HCT116 (cell line): ENCODE results near the gene CENPU. TPM values are rescaled to one million over a fixed set of nuclear protein-coding genes. Genes with fewer than 3 reads are reported as not detected.

ENCODE experiments used
- ATAC-seq: fragments of 200-7000 bp; cut with Tn5 transposase; 2 replicates; pipeline ENCODE4 v1.9.1; 2020; ENCODE audit warnings: mild to moderate bottlenecking, moderate library complexity
- BruUV-seq: library from RNA; stranded (reverse); fragments of 400-500 nt; replicated peaks from 2 replicates; lab custom pipeline; 2021; lab: Mats Ljungman, UMichigan
- CTCF ChIA-PET: fragments of 300-600 bp; sonication (Branson Sonifier 250); formaldehyde crosslinking; loops from one replicate; lab custom pipeline; 2021; ENCODE audit warnings: antibody characterized with exemption; lab: Charles Lee
- POLR2A ChIA-PET: fragments of 300-600, 350-600 bp; sonication (Branson Sonifier 250); formaldehyde crosslinking; loops from one replicate; lab custom pipeline; 2021; ENCODE audit warnings: antibody characterized with exemption; lab: Charles Lee
- RAD21 ChIA-PET, 2 experiments: fragments of 300-600 bp; sonication (Branson Sonifier 250); formaldehyde crosslinking; loops; one replicate each; lab custom pipeline; 2023; ENCODE audit warnings: low total read pairs in 2 of 2; ENCODE audit not compliant: uncharacterized antibody in 2 of 2, unreplicated experiment in 2 of 2, low non-redundant PET in 1 of 2; lab: Charles Lee
- DNase-seq: peaks from one replicate; pipeline ENCODE4 v3.0.0-alpha.2; 2010; ENCODE audit warnings: low read depth, low spot score
- H2AFZ ChIP-seq: fragments of 200-600 bp; shearing (Covaris generic), sonication (generic); 2 replicates; pipeline ENCODE4 v1.6.1; 2017; ENCODE audit warnings: low read depth, mixed run types, mixed read lengths, antibody characterized with exemption, low read length; ENCODE audit not compliant: poor library complexity, severe bottlenecking
- H3K27ac ChIP-seq: 2 replicates; pipeline ENCODE4 v1.5.1; 2012; ENCODE audit warnings: low read depth, low read length
- H3K27me3 ChIP-seq: fragments of 200-600 bp; sonication (generic); 2 replicates; pipeline ENCODE4 v1.6.1; 2016; ENCODE audit warnings: mixed run types, low read length, mixed read lengths; ENCODE audit not compliant: insufficient read depth
- H3K36me3 ChIP-seq, 2 experiments: fragments of 200-500 bp in 1 of 2; fragments of 200-600 bp in 1 of 2; sonication (Bioruptor generic) in 1 of 2; sonication (generic) in 1 of 2; 2 replicates each; pipeline versions ENCODE4 v1.5.1 to v1.6.1; 2014 to 2016; ENCODE audit warnings: low read length in 2 of 2, inconsistent platforms in 1 of 2, mixed read lengths in 1 of 2, mixed run types in 1 of 2; ENCODE audit not compliant: insufficient read depth in 2 of 2, control insufficient read depth in 1 of 2
- H3K4me1 ChIP-seq, 2 experiments: fragments of 200-600 bp in 1 of 2; sonication (generic) in 1 of 2; 2 replicates each; pipeline versions ENCODE4 v1.5.1 to v1.6.1; 2012 to 2017; ENCODE audit warnings: low read length in 2 of 2, inconsistent platforms in 1 of 2, mild to moderate bottlenecking in 1 of 2, mixed read lengths in 1 of 2, mixed run types in 1 of 2, moderate library complexity in 1 of 2; ENCODE audit not compliant: insufficient read depth in 2 of 2, control insufficient read depth in 1 of 2
- H3K4me2 ChIP-seq: fragments of 200-600 bp; sonication (generic); 2 replicates; pipeline ENCODE4 v1.6.1; 2017; ENCODE audit warnings: mixed run types, low read length, mixed read lengths
- H3K4me3 ChIP-seq, 2 experiments: fragments of 200-600 bp in 1 of 2; sonication (generic) in 1 of 2; replicated peaks in 1 of 2; 2 replicates each; pipeline ENCODE4 v1.5.1; 2011 to 2016; ENCODE audit warnings: low read length in 2 of 2, control low read depth in 1 of 2, low read depth in 1 of 2, mild to moderate bottlenecking in 1 of 2, mixed read lengths in 1 of 2, mixed run types in 1 of 2
- H3K79me2 ChIP-seq: fragments of 200-600 bp; sonication (generic); 2 replicates; pipeline ENCODE4 v1.6.1; 2017; ENCODE audit warnings: mild to moderate bottlenecking, mixed run types, low read length, moderate library complexity, mixed read lengths; ENCODE audit not compliant: insufficient read depth
- H3K9ac ChIP-seq: fragments of 200-600 bp; sonication (generic); 2 replicates; pipeline ENCODE4 v1.6.1; 2016; ENCODE audit warnings: low read length, mixed read lengths
- H3K9me2 ChIP-seq: fragments of 200-600 bp; sonication (generic), shearing (Covaris generic); 2 replicates; pipeline ENCODE4 v1.6.1; 2017; ENCODE audit warnings: mixed run types, mild to moderate bottlenecking, moderate library complexity; ENCODE audit not compliant: insufficient read depth
- H3K9me3 ChIP-seq, 2 experiments: fragments of 200-500 bp in 1 of 2; fragments of 200-600 bp in 1 of 2; sonication (Bioruptor generic) in 1 of 2; sonication (generic) in 1 of 2; 2 replicates each; pipeline ENCODE4 v1.6.1; 2014 to 2017; ENCODE audit warnings: low read length in 2 of 2, mixed read lengths in 2 of 2, inconsistent platforms in 1 of 2, low read depth in 1 of 2, mild to moderate bottlenecking in 1 of 2, mixed run types in 1 of 2, moderate library complexity in 1 of 2; ENCODE audit not compliant: control insufficient read depth in 1 of 2, insufficient read depth in 1 of 2
- H4K20me1 ChIP-seq: fragments of 200-600 bp; sonication (generic), shearing (Covaris generic); 2 replicates; pipeline ENCODE4 v1.6.1; 2017; ENCODE audit warnings: mixed run types, mild to moderate bottlenecking, moderate library complexity; ENCODE audit not compliant: insufficient read depth
- ATF3 ChIP-seq: IDR thresholded peaks from 2 replicates; pipeline ENCODE4 v1.6.1; 2012
- CBX3 ChIP-seq: IDR thresholded peaks from 2 replicates; pipeline ENCODE4 v1.6.1; 2012; ENCODE audit warnings: low read depth
- CTCF ChIP-seq, 3 experiments: fragments of 200-600 bp in 1 of 3; sonication (generic) in 1 of 3; IDR thresholded peaks in 2 of 3; conservative IDR thresholded peaks in 1 of 3; 2 replicates each; pipeline ENCODE4 v1.5.1; 2012 to 2017; ENCODE audit warnings: low read depth in 2 of 3, low read length in 2 of 3, antibody characterized with exemption in 1 of 3, borderline replicate concordance in 1 of 3, control low read depth in 1 of 3, mild to moderate bottlenecking in 1 of 3, mixed read lengths in 1 of 3, mixed run types in 1 of 3, moderate library complexity in 1 of 3; ENCODE audit not compliant: insufficient read depth in 1 of 3
- EGR1 ChIP-seq: IDR thresholded peaks from 2 replicates; pipeline ENCODE4 v1.6.1; 2012; ENCODE audit warnings: low read depth
- EZH2 ChIP-seq: fragments of 200-600 bp; sonication (generic); IDR thresholded peaks from 2 replicates; pipeline ENCODE4 v1.6.1; 2017; ENCODE audit warnings: antibody characterized with exemption, mixed run types
- EZH2phosphoT487 ChIP-seq: fragments of 200-600 bp; IDR thresholded peaks from 2 replicates; pipeline ENCODE4 v1.6.1; 2018; ENCODE audit warnings: antibody characterized with exemption, borderline replicate concordance
- FOSL1 ChIP-seq: IDR thresholded peaks from 2 replicates; pipeline ENCODE4 v1.6.1; 2012; ENCODE audit warnings: low read depth
- MAX ChIP-seq: IDR thresholded peaks from 2 replicates; pipeline ENCODE4 v1.6.1; 2012
- POLR2A ChIP-seq: IDR thresholded peaks from 2 replicates; pipeline ENCODE4 v1.7.0; 2011; ENCODE audit warnings: borderline replicate concordance; ENCODE audit not compliant: insufficient read depth, insufficient read length; ENCODE audit errors: extremely low read depth
- SP1 ChIP-seq: IDR thresholded peaks from 2 replicates; pipeline ENCODE4 v1.6.1; 2012; ENCODE audit warnings: low read depth
- TCF7L2 ChIP-seq: IDR thresholded peaks from 2 replicates; pipeline ENCODE4 v1.7.0; 2011; ENCODE audit warnings: borderline replicate concordance, inconsistent platforms; ENCODE audit not compliant: insufficient read depth, insufficient read length; ENCODE audit errors: extremely low read depth
- ZBTB33 ChIP-seq: IDR thresholded peaks from 2 replicates; pipeline ENCODE4 v1.6.1; 2011; ENCODE audit warnings: mild to moderate bottlenecking, low read length, moderate library complexity; ENCODE audit not compliant: insufficient replicate concordance; ENCODE audit errors: extremely low read depth
- intact Hi-C: fragments of 100-400 bp; cut with micrococcal nuclease; formaldehyde crosslinking; loops from 2 replicates; pipeline ENCODE4 v1.10.0; 2022
- total RNA-seq: library from RNA; stranded (reverse); gene quantifications from one replicate; pipeline ENCODE4 v1.2.1, GENCODE V29; 2021; ENCODE audit not compliant: unreplicated experiment

The CENPU gene
- total RNA-seq, 1 experiment from 2014 or later = 28.2 TPM

GRCh38 chr4:184774152-184774551 is 40.3 kb upstream of the CENPU start:
- Histone ChIP-seq H3K4me3 (no peak overlapping the region), H3K27me3 (no peaks in the 10 kb centered on the region), H3K27ac (no peak overlapping the region), H4K20me1 (no peaks in the 10 kb centered on the region), H3K9me2 (no peaks in the 10 kb centered on the region), H3K36me3 (no peaks in the 10 kb centered on the region), H3K9ac (no peak overlapping the region), H3K9me3 (no peaks in the 10 kb centered on the region), H3K4me1 (no peaks in the 10 kb centered on the region), H2AFZ (no peak overlapping the region), H3K4me2 (no peak overlapping the region), H3K79me2 (no peaks in the 10 kb centered on the region)
- no peak for ATAC-seq
- TF ChIP-seq MAX (no peak), TCF7L2 (no peak), ZBTB33 (no peak), POLR2A (no peak), CBX3 (no peak)
- no peak for DNase-seq
- BruUV-seq = no TSS peak
- CTCF ChIA-PET = no interaction called here
- POLR2A ChIA-PET = no interaction called here
- intact Hi-C loops = no loop called here
- RAD21 ChIA-PET = no interaction called here

GRCh38 chr4:184771416-184771815 is 37.5 kb upstream of the CENPU start:
- ChIA-PET POLR2A (no interaction called here), CTCF (no interaction called here), RAD21 (no interaction called here)
- Histone ChIP-seq H3K4me2 (no peak overlapping the region), H3K9me2 (no peaks in the 10 kb centered on the region), H3K4me3 (no peak overlapping the region), H2AFZ (no peak overlapping the region), H4K20me1 (no peaks in the 10 kb centered on the region), H3K27ac (no peak overlapping the region), H3K27me3 (no peaks in the 10 kb centered on the region), H3K9ac (no peak overlapping the region), H3K4me1 (no peaks in the 10 kb centered on the region), H3K9me3 (no peaks in the 10 kb centered on the region), H3K36me3 (no peaks in the 10 kb centered on the region), H3K79me2 (no peaks in the 10 kb centered on the region)
- no TSS peak for BruUV-seq
- ATAC-seq (no peak), DNase-seq (no peak)
- intact Hi-C loops = no loop called here
- TF ChIP-seq MAX = no peak
- no peak for TF ChIP-seq POLR2A
- TF ChIP-seq ATF3 = no peak
- no peak for TF ChIP-seq EZH2phosphoT487
- TF ChIP-seq EGR1 = no peak
- no peak for TF ChIP-seq SP1
- TF ChIP-seq FOSL1 = no peak
- TF ChIP-seq CTCF (IDR thresholded peaks at IDR 0.05 in 2 of 3, conservative IDR thresholded peaks at IDR 0.05 in 1 of 3; ENCODE audit: borderline replicate concordance in 1 of 3, insufficient read depth in 1 of 3, low read depth in 2 of 3, low read length in 2 of 3) = no peak
- TF ChIP-seq EZH2 = no peak
- no peak for TF ChIP-seq TCF7L2
- no peak for TF ChIP-seq ZBTB33
